ENCODE data around the gene TRIM16.
"Not testable (repeated sequence)": the region's sequence is repeated elsewhere in the genome, so short reads cannot be mapped to it uniquely, and the experiment has no call there.

DNA sequence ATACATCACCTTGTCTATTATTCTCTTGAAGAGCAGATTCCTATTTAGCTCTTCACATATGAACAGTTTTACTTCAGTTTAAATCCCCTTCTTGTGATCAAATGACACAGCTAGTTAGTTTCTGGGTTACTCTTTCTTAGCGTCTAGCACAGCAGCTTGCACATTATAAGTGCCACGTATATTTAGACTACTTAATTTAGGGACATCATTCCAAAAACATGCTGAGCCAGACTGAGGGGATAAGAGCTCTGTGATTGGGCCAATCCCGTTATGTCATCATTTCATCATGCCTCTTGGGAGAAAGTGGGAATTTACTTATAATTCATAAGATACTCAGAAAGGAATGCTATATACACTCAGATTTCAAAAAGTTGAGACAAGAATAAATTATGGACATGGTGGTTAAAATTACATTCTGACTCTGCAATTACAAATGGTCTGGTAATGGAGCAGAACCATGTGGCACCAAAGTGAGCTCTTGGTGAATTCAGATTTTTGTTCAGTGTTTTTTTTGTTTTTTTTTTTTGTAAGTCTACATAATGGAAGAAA is 60.4 kb downstream of the TRIM16 start:
- TF ChIP-seq, protein P1, sequence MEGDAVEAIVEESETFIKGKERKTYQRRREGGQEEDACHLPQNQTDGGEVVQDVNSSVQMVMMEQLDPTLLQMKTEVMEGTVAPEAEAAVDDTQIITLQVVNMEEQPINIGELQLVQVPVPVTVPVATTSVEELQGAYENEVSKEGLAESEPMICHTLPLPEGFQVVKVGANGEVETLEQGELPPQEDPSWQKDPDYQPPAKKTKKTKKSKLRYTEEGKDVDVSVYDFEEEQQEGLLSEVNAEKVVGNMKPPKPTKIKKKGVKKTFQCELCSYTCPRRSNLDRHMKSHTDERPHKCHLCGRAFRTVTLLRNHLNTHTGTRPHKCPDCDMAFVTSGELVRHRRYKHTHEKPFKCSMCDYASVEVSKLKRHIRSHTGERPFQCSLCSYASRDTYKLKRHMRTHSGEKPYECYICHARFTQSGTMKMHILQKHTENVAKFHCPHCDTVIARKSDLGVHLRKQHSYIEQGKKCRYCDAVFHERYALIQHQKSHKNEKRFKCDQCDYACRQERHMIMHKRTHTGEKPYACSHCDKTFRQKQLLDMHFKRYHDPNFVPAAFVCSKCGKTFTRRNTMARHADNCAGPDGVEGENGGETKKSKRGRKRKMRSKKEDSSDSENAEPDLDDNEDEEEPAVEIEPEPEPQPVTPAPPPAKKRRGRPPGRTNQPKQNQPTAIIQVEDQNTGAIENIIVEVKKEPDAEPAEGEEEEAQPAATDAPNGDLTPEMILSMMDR (conservative IDR thresholded peaks at IDR 0.05): not testable (repeated sequence)
- not testable (repeated sequence) for TF ChIP-seq EZH2 (IDR thresholded peaks at IDR 0.05; ENCODE audit: low read depth)

Measured in PC-9 (cell line).